Activated CD8-positive, alpha-beta memory T cell treated with anti-CD3 and anti-CD28 coated beads, Interleukin-2, amount 10 ng/mL, durations not matched to agents 7 days and 5 days (primary cell): ENCODE data around the gene PCDHGA1. TPM values are rescaled to one million over a fixed set of nuclear protein-coding genes. Genes with fewer than 3 reads are reported as not detected.

Source experiments
- ATAC-seq: fragments of 150-1000 bp; cut with Tn5 transposase; one replicate; pipeline ENCODE4 v1.10.0; 2021; ENCODE audit warnings: moderate library complexity
- CTCF ChIA-PET: fragments of 350-600 bp; sonication (Branson Sonifier 250); formaldehyde crosslinking; loops from one replicate; lab custom pipeline; 2021; ENCODE audit warnings: antibody characterized with exemption; lab: Charles Lee
- DNase-seq: peaks from one replicate; pipeline ENCODE4 v3.0.0-alpha.2; 2020
- H3K27ac Mint-ChIP-seq: one replicate; pipeline ENCODE4 v1.8.0; 2021; ENCODE audit warnings: mild to moderate bottlenecking, mixed read lengths
- H3K27me3 Mint-ChIP-seq: one replicate; pipeline ENCODE4 v1.8.0; 2021; ENCODE audit warnings: mixed read lengths
- H3K36me3 Mint-ChIP-seq: one replicate; pipeline ENCODE4 v1.8.0; 2021; ENCODE audit warnings: mild to moderate bottlenecking, mixed read lengths
- H3K4me1 Mint-ChIP-seq: one replicate; pipeline ENCODE4 v1.8.0; 2021; ENCODE audit warnings: mixed read lengths
- H3K4me3 Mint-ChIP-seq: one replicate; pipeline ENCODE4 v1.8.0; 2021; ENCODE audit warnings: mild to moderate bottlenecking, moderate library complexity, mixed read lengths
- H3K9me3 Mint-ChIP-seq: one replicate; pipeline ENCODE4 v1.8.0; 2022; ENCODE audit warnings: low read depth, mixed read lengths
- total RNA-seq, 2 experiments: library from RNA; stranded (reverse); gene quantifications; one replicate each; pipeline ENCODE4 v1.2.3, GENCODE V29; 2021

Gene PCDHGA1
- total RNA-seq, 2 experiments from 2014 or later: not detected

DNA sequence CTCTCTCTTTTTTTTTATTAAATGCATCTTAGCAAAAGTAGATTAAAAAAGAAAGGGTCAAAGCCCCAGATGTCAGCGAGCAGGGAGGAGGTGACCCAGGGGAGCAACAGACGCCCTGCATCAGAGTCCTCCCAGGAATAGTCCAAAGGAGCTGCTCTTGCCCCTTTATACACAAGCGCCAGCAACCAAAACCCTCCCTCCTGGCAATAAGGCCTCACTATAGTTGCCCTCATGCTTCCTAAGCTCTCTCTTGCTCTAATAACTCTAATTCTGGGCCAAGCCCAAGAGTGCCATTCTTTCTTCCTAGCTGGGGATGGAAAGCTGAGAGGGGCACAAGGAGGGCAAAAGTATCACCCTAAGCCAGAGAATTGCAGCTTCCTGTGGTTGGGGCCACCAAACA lies 184.8 kb downstream of the PCDHGA1 start:
- H3K27ac Mint-ChIP-seq: no peak overlapping the region
- no peak for ATAC-seq

GRCh38 chr5:141515946-141516671 lies 185.8 kb downstream of the PCDHGA1 start:
- Mint-ChIP-seq H3K4me1 (peaks cover 18% of the 10 kb centered on the region), H3K9me3 (no peaks in the 10 kb centered on the region), H3K36me3 (peaks cover 49% of the 10 kb centered on the region), H3K4me3 (no peak overlapping the region), H3K27me3 (no peaks in the 10 kb centered on the region), H3K27ac (no peak overlapping the region)
- CTCF ChIA-PET: interaction anchor here (0.9 to 5.3 kb wide), 5 partner anchors 7 to 86 kb away, joined by 3 to 58 read pairs (median 5); partner anchors contain the start of gene PCDHGA12
- ATAC-seq (no peak), DNase-seq (no peak)

More for the DNA sequence above, 184.8 kb downstream of the PCDHGA1 start:
- no peak for DNase-seq
- CTCF ChIA-PET: interaction anchor here (0.9 to 5.3 kb wide), 7 partner anchors 8 to 194 kb away, joined by 3 to 58 read pairs (median 10); partner anchors contain the start of genes PCDHGA10, PCDHGA12 and TAF7
- no peaks in the 10 kb centered on the region for H3K9me3 Mint-ChIP-seq
- no peak overlapping the region for H3K4me3 Mint-ChIP-seq
- peaks cover 41% of the 10 kb centered on the region for H3K36me3 Mint-ChIP-seq
- H3K4me1 Mint-ChIP-seq: peaks cover 16% of the 10 kb centered on the region
- no peaks in the 10 kb centered on the region for H3K27me3 Mint-ChIP-seq

DNA sequence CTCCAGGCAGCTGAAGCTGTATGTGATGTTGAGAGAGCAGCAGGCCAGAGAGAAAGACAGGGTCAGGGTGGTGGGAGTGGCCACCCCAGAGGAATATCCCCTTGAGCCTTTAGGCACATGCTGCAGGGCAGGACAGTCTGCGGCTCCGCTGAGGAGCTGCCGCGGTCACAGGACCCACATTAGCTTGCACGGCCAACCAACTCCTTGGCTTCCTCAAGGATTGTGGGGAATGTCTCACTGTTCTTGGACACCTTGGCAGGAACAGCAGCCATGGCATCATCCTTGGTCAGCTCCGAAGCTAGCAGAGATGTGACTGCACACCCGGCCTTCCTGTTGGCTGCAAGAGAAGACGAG lies 186.3 kb downstream of the PCDHGA1 start:
- DNase-seq (no peak), ATAC-seq (no peak)
- Mint-ChIP-seq H3K27ac (no peak overlapping the region), H3K4me1 (peaks cover 23% of the 10 kb centered on the region), H3K4me3 (no peak overlapping the region), H3K36me3 (peaks cover 54% of the 10 kb centered on the region), H3K27me3 (no peaks in the 10 kb centered on the region), H3K9me3 (no peaks in the 10 kb centered on the region)
- CTCF ChIA-PET: interaction anchor here (1.4 to 4.0 kb wide), 2 partner anchors 9 to 41 kb away, joined by 3 to 13 read pairs; no protein-coding TSS in a partner anchor

DNA sequence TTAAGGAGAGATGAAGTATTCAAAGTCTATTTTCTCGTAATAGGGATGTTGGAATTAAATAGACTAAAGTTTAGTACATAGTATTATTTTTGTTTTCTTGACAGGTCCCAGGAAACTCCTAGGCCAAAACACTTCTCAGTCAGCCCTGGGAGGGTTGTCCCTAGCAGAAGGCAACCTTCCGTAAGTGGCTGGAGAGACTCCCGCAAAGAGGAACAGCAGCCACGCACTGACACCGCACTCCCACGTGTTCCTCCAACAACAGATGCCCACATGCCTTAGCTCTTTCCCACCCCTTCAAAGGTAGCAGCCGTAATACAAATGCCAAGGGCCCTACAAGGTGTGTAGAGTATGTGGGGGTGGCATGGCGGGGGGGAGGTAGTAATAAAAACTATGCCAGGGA lies 187.0 kb downstream of the PCDHGA1 start:
- no peaks in the 10 kb centered on the region for H3K9me3 Mint-ChIP-seq
- ATAC-seq: no peak
- H3K4me3 Mint-ChIP-seq: no peak overlapping the region
- CTCF ChIA-PET: interaction anchor here (1.2 to 4.0 kb wide), 3 partner anchors 9 to 41 kb away, joined by 3 to 13 read pairs (median 3); no protein-coding TSS in a partner anchor
- no peak overlapping the region for H3K27ac Mint-ChIP-seq
- H3K27me3 Mint-ChIP-seq: no peaks in the 10 kb centered on the region
- H3K36me3 Mint-ChIP-seq: peaks cover 61% of the 10 kb centered on the region
- peaks cover 29% of the 10 kb centered on the region for H3K4me1 Mint-ChIP-seq
- no peak for DNase-seq

GRCh38 chr5:141517880-141518617 lies 187.7 kb downstream of the PCDHGA1 start:
- Mint-ChIP-seq H3K27me3 (no peaks in the 10 kb centered on the region), H3K27ac (peak overlapping the region; percentile 34), H3K4me3 (no peak overlapping the region), H3K9me3 (no peaks in the 10 kb centered on the region), H3K36me3 (peaks cover 66% of the 10 kb centered on the region), H3K4me1 (peaks cover 31% of the 10 kb centered on the region)
- CTCF ChIA-PET: interaction anchor here (0.6 to 1.2 kb wide), 2 partner anchors 40 to 97 kb away, joined by 3 read pairs; partner anchors contain the start of gene PCDHGA11
- no peak for ATAC-seq
- no peak for DNase-seq

DNA sequence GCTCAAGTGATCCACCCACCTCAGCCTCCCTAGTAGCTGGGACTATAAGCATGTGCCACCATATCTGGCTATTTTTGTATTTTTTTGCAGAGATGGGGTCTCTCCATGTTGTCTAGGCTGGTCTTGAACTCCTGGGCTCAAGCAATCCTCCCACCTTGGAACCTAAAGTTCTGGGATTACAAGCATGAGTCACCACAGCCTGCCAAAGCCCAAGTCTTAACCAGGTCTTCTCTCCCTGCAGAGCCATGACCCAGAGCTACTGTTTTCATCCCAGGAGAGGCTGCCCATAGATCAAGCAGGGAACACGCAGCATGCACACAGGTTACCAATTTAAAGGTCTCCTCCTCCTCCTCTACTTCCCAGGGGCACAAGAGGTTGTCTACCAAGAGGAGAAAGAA lies 188.3 kb downstream of the PCDHGA1 start:
- Mint-ChIP-seq H3K4me3 (no peak overlapping the region), H3K27me3 (no peaks in the 10 kb centered on the region), H3K36me3 (peaks cover 70% of the 10 kb centered on the region), H3K9me3 (no peaks in the 10 kb centered on the region), H3K4me1 (peaks cover 32% of the 10 kb centered on the region), H3K27ac (no peak overlapping the region)
- DNase-seq: no peak
- no peak for ATAC-seq
- CTCF ChIA-PET: interaction anchor here (1.2 kb wide), 1 partner anchor 39 kb away, joined by 3 read pairs; no protein-coding TSS in a partner anchor

DNA sequence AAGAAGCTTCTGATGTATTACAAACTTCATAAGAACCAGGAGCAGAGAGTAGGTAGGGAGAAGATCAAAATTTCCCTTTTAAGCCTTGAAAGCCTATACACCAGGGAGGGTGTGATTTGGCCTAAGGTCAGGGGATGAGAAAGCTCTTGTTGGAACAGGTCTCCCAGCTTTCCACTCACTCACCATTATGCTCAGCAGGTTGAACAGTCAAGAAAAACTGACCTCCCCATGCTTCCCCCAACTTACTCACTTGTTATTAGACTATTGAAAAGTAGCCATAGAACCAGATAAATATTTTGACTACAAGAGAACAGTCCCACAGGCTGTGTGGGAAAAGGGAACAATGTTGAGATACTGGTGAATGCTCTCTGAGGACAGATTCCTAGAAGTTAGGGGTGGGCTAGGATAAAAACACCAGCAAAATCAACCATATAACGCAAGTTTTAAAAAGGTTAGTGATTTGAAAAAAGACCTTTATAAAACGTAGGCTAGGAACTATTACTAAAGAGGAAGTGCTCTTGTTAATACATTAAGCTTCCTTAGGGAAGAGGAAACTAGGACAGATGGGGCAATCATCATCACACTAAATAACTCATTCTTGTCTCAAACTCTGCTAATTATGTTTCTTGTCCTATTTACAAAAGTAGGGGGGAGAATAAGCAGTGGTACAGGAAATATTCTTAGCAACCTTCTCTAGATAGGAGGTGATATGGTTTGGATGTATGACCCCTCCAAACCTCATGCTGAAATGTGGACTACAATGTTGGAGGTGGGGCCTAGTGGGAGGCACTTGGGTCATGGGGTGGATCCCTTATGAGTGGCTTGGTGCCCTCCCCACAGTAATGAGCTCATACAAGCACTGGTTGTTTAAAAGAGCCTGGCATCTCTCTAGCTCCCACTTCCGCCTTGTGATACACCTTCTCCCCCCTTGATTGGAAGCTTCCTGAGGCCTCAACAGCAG lies 189.6 kb downstream of the PCDHGA1 start:
- no peak overlapping the region for H3K4me3 Mint-ChIP-seq
- no peaks in the 10 kb centered on the region for H3K9me3 Mint-ChIP-seq
- H3K4me1 Mint-ChIP-seq: peaks cover 25% of the 10 kb centered on the region
- peaks cover 81% of the 10 kb centered on the region for H3K36me3 Mint-ChIP-seq
- H3K27ac Mint-ChIP-seq: no peak overlapping the region
- no peak for DNase-seq
- no peak for ATAC-seq
- CTCF ChIA-PET: interaction anchor here (1.3 to 1.4 kb wide), 2 partner anchors 38 to 47 kb away, joined by 3 to 4 read pairs; no protein-coding TSS in a partner anchor
- no peaks in the 10 kb centered on the region for H3K27me3 Mint-ChIP-seq

DNA sequence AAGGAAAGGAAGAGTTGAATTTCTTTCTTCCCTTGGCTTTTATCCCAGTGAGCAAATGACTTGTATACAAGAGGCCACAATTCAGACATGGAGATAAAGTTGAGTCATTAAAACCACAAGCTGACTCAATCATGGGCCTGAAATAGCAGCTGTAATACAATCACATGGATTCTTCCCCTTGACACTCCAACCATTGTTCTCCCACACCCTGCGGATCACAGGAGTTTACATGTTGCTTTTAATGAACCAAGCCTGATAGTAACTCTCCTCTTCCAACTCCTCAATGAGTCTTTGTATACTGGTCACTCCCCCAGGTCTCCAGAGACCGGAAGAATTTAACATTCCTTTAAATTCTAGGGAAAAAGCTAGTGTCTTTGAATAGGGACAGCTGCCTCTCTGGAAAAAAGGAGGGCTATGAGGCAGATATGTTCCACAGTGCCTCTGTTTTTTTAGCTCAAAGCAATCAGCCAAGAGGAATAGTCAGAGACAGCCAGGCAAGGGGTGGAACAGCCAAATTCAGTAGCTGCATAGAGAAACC lies 191.0 kb downstream of the PCDHGA1 start:
- Mint-ChIP-seq H3K27ac (peak overlapping the region; percentile 9), H3K36me3 (peaks cover 89% of the 10 kb centered on the region), H3K27me3 (no peaks in the 10 kb centered on the region), H3K4me1 (peaks cover 28% of the 10 kb centered on the region), H3K9me3 (no peaks in the 10 kb centered on the region), H3K4me3 (no peak overlapping the region)
- CTCF ChIA-PET: interaction anchor here (0.8 to 4.7 kb wide), 12 partner anchors 8 to 298 kb away, joined by 3 to 58 read pairs (median 4); partner anchors contain the start of genes PCDHB14, PCDHGA10, PCDHGA11 and PCDHGA12
- no peak for DNase-seq
- peak; percentile 52 for ATAC-seq

- CTCF ChIA-PET: interaction anchor here (0.8 to 4.7 kb wide), 6 partner anchors 9 to 110 kb away, joined by 3 to 58 read pairs (median 5); partner anchors contain the start of gene PCDHGA10
- Mint-ChIP-seq H3K27ac (no peak overlapping the region), H3K36me3 (peaks cover 88% of the 10 kb centered on the region), H3K9me3 (no peaks in the 10 kb centered on the region), H3K4me1 (peaks cover 28% of the 10 kb centered on the region), H3K27me3 (no peaks in the 10 kb centered on the region), H3K4me3 (no peak overlapping the region)
- no peak for ATAC-seq
- DNase-seq: no peak
These were observed 192.0 kb downstream of the PCDHGA1 start for GRCh38 chr5:141522301-141522700.

GRCh38 chr5:141523991-141524390 lies 193.7 kb downstream of the PCDHGA1 start:
- Mint-ChIP-seq H3K27me3 (no peaks in the 10 kb centered on the region), H3K4me3 (no peak overlapping the region), H3K36me3 (peaks cover 92% of the 10 kb centered on the region), H3K27ac (no peak overlapping the region), H3K9me3 (no peaks in the 10 kb centered on the region), H3K4me1 (peaks cover 28% of the 10 kb centered on the region)
- DNase-seq (no peak), ATAC-seq (no peak)
- CTCF ChIA-PET: interaction anchor here (0.7 to 4.7 kb wide), 19 partner anchors 11 to 199 kb away, joined by 3 to 58 read pairs (median 6); partner anchors contain the start of genes PCDHGA10, PCDHGA11 and PCDHGA12

DNA sequence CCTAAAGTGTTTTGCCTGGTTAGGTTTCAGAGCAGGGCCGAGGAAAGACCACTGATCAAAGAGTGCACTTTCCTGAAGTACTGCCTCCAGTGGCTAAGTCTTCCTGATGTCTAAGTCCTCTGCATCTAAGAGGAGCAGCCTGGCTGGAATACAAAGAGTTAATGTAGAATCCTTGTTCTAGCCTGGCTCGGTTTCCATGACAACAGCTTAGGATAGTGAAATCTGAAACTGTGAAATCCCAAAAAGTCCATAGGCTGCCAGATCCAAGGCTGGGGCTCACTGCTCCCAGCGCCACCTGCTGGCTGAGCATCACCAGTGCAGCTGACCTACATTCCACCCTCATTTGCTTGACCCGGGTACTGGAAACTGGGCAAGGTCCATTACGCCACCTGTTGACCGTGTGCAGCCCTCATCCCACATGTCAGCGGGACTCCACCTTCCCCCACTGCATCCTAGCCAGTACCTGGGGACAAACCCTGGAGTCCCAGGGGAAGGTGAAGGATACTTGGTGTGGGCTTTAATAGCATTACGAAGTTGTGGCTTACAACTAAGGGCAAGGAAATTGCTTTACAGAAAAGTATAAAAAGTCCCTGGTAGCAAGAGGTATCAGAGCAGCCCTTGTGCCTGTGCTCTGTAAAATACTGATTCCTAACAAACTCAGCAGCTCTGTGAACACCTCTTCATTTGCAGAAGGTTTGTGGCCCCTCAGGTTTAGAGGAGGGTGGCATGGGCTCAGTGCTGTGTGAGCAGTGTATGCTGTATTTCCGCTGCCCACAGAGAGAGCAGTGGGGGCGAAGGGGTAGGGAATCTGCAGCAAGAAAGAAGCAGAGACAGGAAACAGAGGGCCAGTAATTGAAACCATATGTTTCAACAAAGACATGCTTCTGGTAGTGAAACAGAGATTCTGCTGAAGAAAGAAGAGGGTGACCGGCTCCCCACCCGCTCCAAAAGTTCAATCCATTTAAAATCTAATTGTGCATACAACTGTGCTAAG lies 194.6 kb downstream of the PCDHGA1 start:
- CTCF ChIA-PET: interaction anchor here (0.6 to 4.7 kb wide), 20 partner anchors 8 to 200 kb away, joined by 3 to 58 read pairs (median 4); partner anchors contain the start of genes PCDHGA11, PCDHGA12 and PCDHGA3
- peak; percentile 67 for ATAC-seq
- Mint-ChIP-seq H3K27me3 (no peaks in the 10 kb centered on the region), H3K9me3 (no peaks in the 10 kb centered on the region), H3K4me1 (peaks cover 28% of the 10 kb centered on the region), H3K27ac (peak overlapping the region; percentile 41), H3K36me3 (peaks cover 90% of the 10 kb centered on the region), H3K4me3 (no peak overlapping the region)
- peak; percentile 56 for DNase-seq
